CD14-positive monocyte (primary cell): Measurements from ENCODE around the gene LRRC28. TPM values are rescaled to one million over a fixed set of nuclear protein-coding genes. Genes with fewer than 3 reads are reported as not detected.
A peak's percentile ranks its signal among the peaks of the same experiment; 100 is the strongest.

Experiments
- DNase-seq, 3 donors: peaks; one replicate each; pipeline ENCODE4 v3.0.0-alpha.2; 2011 to 2022
- H2AFZ ChIP-seq: 2 replicates; pipeline ENCODE4 v1.6.0; 2012; ENCODE audit warnings: mild to moderate bottlenecking, low read depth, low read length, inconsistent platforms; ENCODE audit not compliant: insufficient read depth, poor library complexity, severe bottlenecking
- H3K27ac ChIP-seq, 2 donors: 1 replicate in 1 of 2; 2 replicates in 1 of 2; pipeline ENCODE4 v1.5.1; 2012 to 2013; ENCODE audit warnings: low read length in 2 of 2, control low read depth in 1 of 2, inconsistent platforms in 1 of 2, low read depth in 1 of 2, mild to moderate bottlenecking in 1 of 2
- H3K27me3 ChIP-seq, 2 donors: one replicate each; pipeline versions ENCODE4 v1.6.0 to v1.6.1; 2011 to 2013; ENCODE audit warnings: low read length in 2 of 2; ENCODE audit not compliant: control insufficient read depth in 2 of 2, insufficient read depth in 2 of 2
- H3K36me3 ChIP-seq, 2 donors: replicated peaks in 1 of 2; 1 replicate in 1 of 2; 2 replicates in 1 of 2; pipeline versions ENCODE4 v1.5.1 to v1.6.1; 2012 to 2013; ENCODE audit warnings: low read length in 2 of 2, control low read depth in 1 of 2, inconsistent platforms in 1 of 2, mild to moderate bottlenecking in 1 of 2; ENCODE audit not compliant: insufficient read depth in 2 of 2, control insufficient read depth in 1 of 2
- H3K4me1 ChIP-seq, 2 donors: 1 replicate in 1 of 2; 2 replicates in 1 of 2; pipeline versions ENCODE4 v1.5.1 to v1.6.1; 2012 to 2013; ENCODE audit warnings: low read length in 2 of 2, control low read depth in 1 of 2, inconsistent platforms in 1 of 2, mild to moderate bottlenecking in 1 of 2, moderate library complexity in 1 of 2; ENCODE audit not compliant: insufficient read depth in 2 of 2, control insufficient read depth in 1 of 2
- H3K4me2 ChIP-seq: replicated peaks from 2 replicates; pipeline ENCODE3; 2012; ENCODE audit warnings: low read length, moderate library complexity, mild to moderate bottlenecking; ENCODE audit not compliant: poor library complexity, severe bottlenecking; ENCODE audit errors: extremely low read depth
- H3K4me3 ChIP-seq, 3 experiments: fragments of 200-600 bp in 1 of 3; sonication (generic) in 1 of 3; replicated peaks in 1 of 3; 1 replicate in 2 of 3; 2 replicates in 1 of 3; pipeline ENCODE4 v1.5.1; 2011 to 2013; ENCODE audit warnings: low read length in 3 of 3, mild to moderate bottlenecking in 3 of 3, control low read depth in 2 of 3, low read depth in 2 of 3, inconsistent platforms in 1 of 3, moderate library complexity in 1 of 3
- H3K79me2 ChIP-seq: 2 replicates; pipeline ENCODE4 v1.6.0; 2012; ENCODE audit warnings: mild to moderate bottlenecking, control low read depth, inconsistent platforms, low read length, moderate library complexity; ENCODE audit not compliant: insufficient read depth
- H3K9ac ChIP-seq: 2 replicates; pipeline ENCODE4 v1.6.0; 2017; ENCODE audit warnings: low read length, mild to moderate bottlenecking; ENCODE audit not compliant: insufficient read depth, poor library complexity, severe bottlenecking
- H3K9me3 ChIP-seq, 2 donors: replicated peaks in 1 of 2; 1 replicate in 1 of 2; 2 replicates in 1 of 2; pipeline versions ENCODE4 v1.5.1 to v1.6.1; 2012 to 2013; ENCODE audit warnings: low read length in 2 of 2, control low read depth in 1 of 2; ENCODE audit not compliant: control insufficient read depth in 1 of 2, insufficient read depth in 1 of 2
- H4K20me1 ChIP-seq: 2 replicates; pipeline ENCODE4 v1.6.0; 2012; ENCODE audit warnings: mild to moderate bottlenecking, low read length, control low read depth, moderate library complexity; ENCODE audit not compliant: insufficient read depth
- H3K27ac Mint-ChIP-seq, 7 donors: one replicate each; pipeline ENCODE4 v1.8.0; 2020; ENCODE audit warnings: mild to moderate bottlenecking in 7 of 7, mixed read lengths in 7 of 7, moderate library complexity in 6 of 7, inconsistent platforms in 2 of 7
- H3K27me3 Mint-ChIP-seq, 3 donors: one replicate each; pipeline ENCODE4 v1.8.0; 2021 to 2022; ENCODE audit warnings: low read depth in 3 of 3, mild to moderate bottlenecking in 3 of 3, mixed read lengths in 3 of 3, moderate library complexity in 3 of 3, inconsistent platforms in 1 of 3
- H3K36me3 Mint-ChIP-seq, 2 donors: one replicate each; pipeline ENCODE4 v1.8.0; 2020; ENCODE audit warnings: mixed read lengths in 2 of 2, inconsistent platforms in 1 of 2, mild to moderate bottlenecking in 1 of 2
- H3K4me1 Mint-ChIP-seq: one replicate; pipeline ENCODE4 v1.8.0; 2020; ENCODE audit warnings: mild to moderate bottlenecking, mixed read lengths
- H3K4me3 Mint-ChIP-seq, 2 donors: one replicate each; pipeline ENCODE4 v1.8.0; 2020; ENCODE audit warnings: mild to moderate bottlenecking in 2 of 2, mixed read lengths in 2 of 2, moderate library complexity in 1 of 2
- H3K9me3 Mint-ChIP-seq, 7 donors: one replicate each; pipeline ENCODE4 v1.8.0; 2020 to 2022; ENCODE audit warnings: mixed read lengths in 7 of 7, mild to moderate bottlenecking in 6 of 7, moderate library complexity in 6 of 7, inconsistent platforms in 2 of 7
- WGBS: methylation state at CpG from one replicate; pipeline ENCODE4 v1.1.5; 2013; ENCODE audit warnings: missing lambda C conversion rate; ENCODE audit not compliant: insufficient coverage; 5-methylcytosine and 5-hydroxymethylcytosine counted together
- intact Hi-C, 2 donors: fragments of 100-400 bp; cut with micrococcal nuclease; formaldehyde crosslinking; loops; one replicate each; pipeline versions ENCODE4 v1.15.0 to v1.15.1; 2023
- polyA plus RNA-seq, 3 donors: library from polyadenylated mRNA; depleted of rRNA in 1 of 3; unstranded in 2 of 3; stranded (reverse) in 1 of 3; fragments of 300-500 nt in 2 of 3; fragments of >200 nt in 1 of 3; fragmentation: Illumina TruSeq in 2 of 3; gene quantifications; 1 replicate in 2 of 3; 2 replicates in 1 of 3; pipeline ENCODE4 v1.2.3, GENCODE V29; 2012 to 2021
- TF ChIP-seq, protein P1 (sequence below): fragments of 200-600 bp; IDR thresholded peaks from one replicate; pipeline ENCODE4 v1.8.0; 2022; ENCODE audit warnings: antibody characterized with exemption, mild to moderate bottlenecking

The LRRC28 gene
- polyA plus RNA-seq, 3 donors: 18.6 to 25.3 (median 19.8) TPM

- no peaks in the 10 kb centered on the region for H3K36me3 ChIP-seq
- intact Hi-C loops: no loop called here
- Mint-ChIP-seq H3K36me3 (no peaks in the 10 kb centered on the region), H3K27me3 (peaks cover 11 to 12% (median 12%) of the 10 kb centered on the region in 3 donors), H3K27ac (peak overlapping the region in 2 of 7 donors; percentile 46 to 64), H3K9me3 (peaks cover 0 to 2% (median 0%) of the 10 kb centered on the region in 7 donors), H3K4me3 (no peak overlapping the region), H3K4me1 (peaks cover 19% of the 10 kb centered on the region)
- H3K4me1 ChIP-seq: peaks cover 9 to 12% of the 10 kb centered on the region in 2 donors
- H3K9me3 ChIP-seq: no peaks in the 10 kb centered on the region
- H3K79me2 ChIP-seq: no peaks in the 10 kb centered on the region
- no peak overlapping the region for H3K4me3 ChIP-seq
- no peaks in the 10 kb centered on the region for H4K20me1 ChIP-seq
- TF ChIP-seq, protein P1, sequence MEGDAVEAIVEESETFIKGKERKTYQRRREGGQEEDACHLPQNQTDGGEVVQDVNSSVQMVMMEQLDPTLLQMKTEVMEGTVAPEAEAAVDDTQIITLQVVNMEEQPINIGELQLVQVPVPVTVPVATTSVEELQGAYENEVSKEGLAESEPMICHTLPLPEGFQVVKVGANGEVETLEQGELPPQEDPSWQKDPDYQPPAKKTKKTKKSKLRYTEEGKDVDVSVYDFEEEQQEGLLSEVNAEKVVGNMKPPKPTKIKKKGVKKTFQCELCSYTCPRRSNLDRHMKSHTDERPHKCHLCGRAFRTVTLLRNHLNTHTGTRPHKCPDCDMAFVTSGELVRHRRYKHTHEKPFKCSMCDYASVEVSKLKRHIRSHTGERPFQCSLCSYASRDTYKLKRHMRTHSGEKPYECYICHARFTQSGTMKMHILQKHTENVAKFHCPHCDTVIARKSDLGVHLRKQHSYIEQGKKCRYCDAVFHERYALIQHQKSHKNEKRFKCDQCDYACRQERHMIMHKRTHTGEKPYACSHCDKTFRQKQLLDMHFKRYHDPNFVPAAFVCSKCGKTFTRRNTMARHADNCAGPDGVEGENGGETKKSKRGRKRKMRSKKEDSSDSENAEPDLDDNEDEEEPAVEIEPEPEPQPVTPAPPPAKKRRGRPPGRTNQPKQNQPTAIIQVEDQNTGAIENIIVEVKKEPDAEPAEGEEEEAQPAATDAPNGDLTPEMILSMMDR: no peak
- 91% methylated on average over 15 of the region's 15 CpGs for WGBS
- no peak for DNase-seq
- H3K27ac ChIP-seq: no peak overlapping the region
- peaks cover 0 to 8% of the 10 kb centered on the region in 2 donors for H3K27me3 ChIP-seq
- no peak overlapping the region for H2AFZ ChIP-seq
- H3K9ac ChIP-seq: peak overlapping the region; percentile 23
- no peak overlapping the region for H3K4me2 ChIP-seq
Measured at GRCh38 chr15:99432271-99433025, 181.2 kb downstream of the LRRC28 start.

DNA sequence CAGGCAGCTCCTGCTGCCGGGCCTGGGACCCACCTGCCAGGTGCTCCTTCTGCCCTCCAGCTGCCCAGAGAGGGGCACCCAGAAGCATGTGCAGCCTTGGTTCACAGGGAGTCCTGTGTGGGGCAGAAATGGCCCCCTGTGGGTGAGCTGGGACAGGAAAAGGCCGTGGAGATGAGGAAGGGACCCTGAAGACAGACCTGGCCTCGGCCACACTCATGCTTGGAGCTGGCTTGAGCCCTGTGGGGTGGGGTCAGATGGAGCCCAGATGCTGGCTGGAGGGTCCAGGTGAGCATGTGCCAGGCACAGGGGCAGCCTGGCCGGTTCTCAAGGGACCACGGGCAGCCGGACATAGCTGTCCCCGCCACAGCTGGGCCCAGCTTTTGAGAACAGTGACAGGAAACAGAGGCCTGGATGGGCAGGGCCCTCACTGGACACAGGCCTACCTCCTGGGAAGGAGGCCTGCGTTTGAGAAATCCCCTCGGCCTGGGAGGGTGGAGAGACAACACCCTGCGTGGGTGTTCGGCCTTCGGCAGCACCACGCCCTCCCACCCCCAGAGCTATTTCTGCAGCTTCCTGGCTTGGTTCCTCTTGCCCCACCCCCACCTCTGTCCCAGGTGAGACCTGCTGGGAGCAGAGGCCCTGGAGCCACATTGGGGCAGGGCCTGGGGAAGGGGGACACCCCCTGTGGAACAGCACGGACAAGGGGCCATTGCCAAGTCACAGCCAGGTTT, 181.9 kb downstream of the LRRC28 start:
- Histone ChIP-seq H3K4me3 (no peak overlapping the region), H3K9ac (peak overlapping the region; percentile 23), H3K27ac (no peak overlapping the region), H2AFZ (no peak overlapping the region), H3K4me1 (peaks cover 9 to 12% of the 10 kb centered on the region in 2 donors), H3K9me3 (no peaks in the 10 kb centered on the region), H3K4me2 (no peak overlapping the region), H3K27me3 (peaks cover 0 to 8% of the 10 kb centered on the region in 2 donors), H4K20me1 (no peaks in the 10 kb centered on the region), H3K36me3 (no peaks in the 10 kb centered on the region), H3K79me2 (no peaks in the 10 kb centered on the region)
- Mint-ChIP-seq H3K36me3 (no peaks in the 10 kb centered on the region), H3K27ac (no peak overlapping the region), H3K4me1 (peaks cover 19% of the 10 kb centered on the region), H3K9me3 (peaks cover 0 to 2% (median 0%) of the 10 kb centered on the region in 7 donors), H3K27me3 (peaks cover 11 to 12% (median 12%) of the 10 kb centered on the region in 3 donors), H3K4me3 (no peak overlapping the region)
- 73% methylated on average over 7 of the region's 14 CpGs for WGBS
- intact Hi-C loops: no loop called here
- no peak for DNase-seq
- TF ChIP-seq, protein P1: no peak
